OCI-LY3 (cell line): Measurements from ENCODE around the gene RPL22L1.

Experiments
- CTCF ChIP-seq: fragments of 200-600, 300-600 bp; sonication (generic); IDR thresholded peaks from 2 replicates; pipeline ENCODE4 v1.5.1; 2014; ENCODE audit warnings: antibody characterized with exemption, low read length, low read depth
- EZH2phosphoT487 ChIP-seq: fragments of 200-600 bp; shearing (Covaris generic); IDR thresholded peaks from 2 replicates; pipeline ENCODE4 v1.6.1; 2018; ENCODE audit warnings: antibody characterized with exemption, mixed run types, low read depth

- TF ChIP-seq CTCF, result no peak
- no peak for TF ChIP-seq EZH2phosphoT487
Observed at GRCh38 chr3:170893895-170894294, 23.9 kb upstream of the RPL22L1 start.
